ENCODE measurements around the gene ZKSCAN5.

ZKSCAN5 gene

GRCh38 chr7:99504603-99505323 is at the start of gene ZKSCAN5:
Gene ZKSCAN5 (plus strand): TSS chr7:99504662. CDS start chr7:99506045, 1,383 bp downstream.
- peak; percentile 80 to 92 for DNase-seq

- DNase-seq, result no peak
Observed at GRCh38 chr7:99455874-99456273, 48.6 kb upstream of the ZKSCAN5 start.

- no peak for DNase-seq
Observed at GRCh38 chr7:99456288-99456687, 48.2 kb upstream of the ZKSCAN5 start.

GRCh38 chr7:99457050-99457649 is 47.3 kb upstream of the ZKSCAN5 start:
- no peak for DNase-seq

GRCh38 chr7:99457650-99458493 is 46.6 kb upstream of the ZKSCAN5 start:
- DNase-seq, result no peak

- no peak for DNase-seq
Observed at GRCh38 chr7:99459087-99459486, 45.4 kb upstream of the ZKSCAN5 start.

GRCh38 chr7:99460651-99461050 is 43.8 kb upstream of the ZKSCAN5 start:
- no peak for DNase-seq

GRCh38 chr7:99461221-99461620 is 43.2 kb upstream of the ZKSCAN5 start:
- DNase-seq, result no peak

GRCh38 chr7:99465421-99465768 is 39.1 kb upstream of the ZKSCAN5 start:
- no peak for DNase-seq

GRCh38 chr7:99468336-99468918 is 36.0 kb upstream of the ZKSCAN5 start:
- no peak for DNase-seq

GRCh38 chr7:99469381-99470065 is 34.9 kb upstream of the ZKSCAN5 start:
- DNase-seq, result no peak

- peak; percentile 49 to 89 for DNase-seq
Observed at GRCh38 chr7:99472561-99473314, 31.7 kb upstream of the ZKSCAN5 start, which contains the start of gene ZNF789. Gene ZNF789 (plus strand): TSS chr7:99472890. CDS start chr7:99476457, 3,567 bp downstream.

GRCh38 chr7:99473315-99473596 is 31.2 kb upstream of the ZKSCAN5 start:
- no peak for DNase-seq

GRCh38 chr7:99476107-99476506 is 28.4 kb upstream of the ZKSCAN5 start:
- no peak for DNase-seq

GRCh38 chr7:99478464-99479440 is 25.7 kb upstream of the ZKSCAN5 start:
- DNase-seq, result no peak

GRCh38 chr7:99485094-99485493 is 19.4 kb upstream of the ZKSCAN5 start:
- no peak for DNase-seq

- no peak for DNase-seq
Observed at GRCh38 chr7:99489235-99489634, 15.2 kb upstream of the ZKSCAN5 start.

- no peak for DNase-seq
Observed at GRCh38 chr7:99490878-99491277, 13.6 kb upstream of the ZKSCAN5 start.

- DNase-seq, result no peak
Observed at GRCh38 chr7:99493823-99494222, 10.6 kb upstream of the ZKSCAN5 start.

GRCh38 chr7:99497766-99498545 is 6.5 kb upstream of the ZKSCAN5 start:
- no peak for DNase-seq
